DMS79 (cell line): Measurements from ENCODE around the gene JDP2.

Experiments used
- DNase-seq: peaks from one replicate; lab custom pipeline; 2025; lab: John Stamatoyannopoulos, UW

The JDP2 gene

GRCh38 chr14:75484711-75485429 is 57.0 kb downstream of the JDP2 start:
- DNase-seq: no peak

- DNase-seq: no peak
Observed at GRCh38 chr14:75486318-75486717, 58.5 kb downstream of the JDP2 start.

GRCh38 chr14:75487155-75487671 is 59.4 kb downstream of the JDP2 start:
- DNase-seq: no peak

- no peak for DNase-seq
Observed at GRCh38 chr14:75489480-75489837, 61.6 kb downstream of the JDP2 start.

- DNase-seq: no peak
Observed at GRCh38 chr14:75491376-75491978, 63.7 kb downstream of the JDP2 start.

GRCh38 chr14:75492832-75493591 is 65.2 kb downstream of the JDP2 start:
- DNase-seq: no peak

- DNase-seq: no peak
Observed at GRCh38 chr14:75493592-75494087, 65.8 kb downstream of the JDP2 start.

- no peak for DNase-seq
Observed at GRCh38 chr14:75494896-75495295, 67.1 kb downstream of the JDP2 start.

GRCh38 chr14:75495399-75495798 is 67.6 kb downstream of the JDP2 start:
- no peak for DNase-seq

GRCh38 chr14:75495882-75496281 is 68.1 kb downstream of the JDP2 start:
- no peak for DNase-seq

- DNase-seq: no peak
Observed at GRCh38 chr14:75496755-75497154, 68.9 kb downstream of the JDP2 start.

GRCh38 chr14:75497191-75497590 is 69.4 kb downstream of the JDP2 start:
- DNase-seq: no peak

GRCh38 chr14:75497701-75498100 is 69.9 kb downstream of the JDP2 start:
- DNase-seq: no peak

GRCh38 chr14:75499084-75499875 is 71.5 kb downstream of the JDP2 start:
- no peak for DNase-seq

GRCh38 chr14:75501080-75501479 is 73.3 kb downstream of the JDP2 start:
- DNase-seq: no peak

GRCh38 chr14:75504411-75504810 is 76.6 kb downstream of the JDP2 start:
- DNase-seq: no peak

- no peak for DNase-seq
Observed at GRCh38 chr14:75506930-75507329, 79.1 kb downstream of the JDP2 start.

- no peak for DNase-seq
Observed at GRCh38 chr14:75510547-75510946, 82.7 kb downstream of the JDP2 start.

GRCh38 chr14:75511201-75511600 is 83.4 kb downstream of the JDP2 start:
- no peak for DNase-seq

- no peak for DNase-seq
Observed at GRCh38 chr14:75513911-75514672, 86.3 kb downstream of the JDP2 start.
